Measurements from ENCODE around the gene PFDN6. TPM values are rescaled to one million over a fixed set of nuclear protein-coding genes. Genes with fewer than 3 reads are reported as not detected.

Gene PFDN6
- total RNA-seq, 1 donor from 2014 or later, result 90.7 TPM

GRCh38 chr6:33314943-33315792 is 25.8 kb downstream of the PFDN6 start:
- intact Hi-C loops (cut with micrococcal nuclease), result loop anchor here (1.0 to 10.0 kb wide), 6 partner anchors 8 to 460 kb away; partner anchors contain the start of genes HSD17B8, PSMB9, RXRB and SLC39A7

DNA sequence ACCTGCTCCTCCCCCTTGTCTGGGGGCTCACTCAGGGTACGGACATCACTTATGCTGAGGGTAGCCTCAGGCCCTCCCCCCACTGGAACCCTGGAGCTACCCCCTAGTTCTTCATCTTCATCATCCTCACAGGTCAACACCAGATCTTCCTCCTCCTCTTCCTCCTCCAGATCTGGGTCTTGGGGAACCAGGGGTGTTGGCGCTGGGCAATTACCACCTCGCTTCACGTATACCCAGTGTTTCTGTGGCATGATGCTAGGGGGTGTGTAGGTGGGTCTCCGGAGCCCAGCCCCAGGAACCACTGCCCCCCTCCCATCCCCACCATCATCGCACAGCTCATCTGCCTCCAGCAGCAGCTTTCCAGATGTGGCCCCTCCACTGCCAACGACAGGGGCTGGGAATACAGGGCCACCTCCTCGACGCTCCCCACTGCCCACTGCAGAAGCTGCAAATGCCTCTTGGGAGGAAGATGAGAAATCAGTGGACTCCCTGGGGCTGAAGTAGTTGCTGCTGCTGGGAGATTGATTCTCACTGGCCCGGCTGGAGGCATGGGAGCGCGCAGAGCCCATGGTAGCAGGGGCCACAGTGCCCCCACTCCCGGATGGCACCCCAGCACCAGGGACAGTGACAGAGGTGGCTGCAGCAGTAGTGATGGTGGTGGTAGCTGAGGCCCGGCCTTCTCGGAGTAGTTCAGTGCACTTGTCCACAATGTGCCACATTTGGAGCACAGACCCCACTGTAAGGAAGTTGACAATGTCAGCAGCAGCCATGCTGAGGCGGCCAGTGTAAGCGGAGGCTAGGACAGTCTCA is 26.6 kb downstream of the PFDN6 start:
- intact Hi-C loops (cut with micrococcal nuclease), result loop anchor here (10.0 kb wide), 2 partner anchors 259 to 461 kb away; partner anchors contain the start of genes PSMB9 and TAP1

DNA sequence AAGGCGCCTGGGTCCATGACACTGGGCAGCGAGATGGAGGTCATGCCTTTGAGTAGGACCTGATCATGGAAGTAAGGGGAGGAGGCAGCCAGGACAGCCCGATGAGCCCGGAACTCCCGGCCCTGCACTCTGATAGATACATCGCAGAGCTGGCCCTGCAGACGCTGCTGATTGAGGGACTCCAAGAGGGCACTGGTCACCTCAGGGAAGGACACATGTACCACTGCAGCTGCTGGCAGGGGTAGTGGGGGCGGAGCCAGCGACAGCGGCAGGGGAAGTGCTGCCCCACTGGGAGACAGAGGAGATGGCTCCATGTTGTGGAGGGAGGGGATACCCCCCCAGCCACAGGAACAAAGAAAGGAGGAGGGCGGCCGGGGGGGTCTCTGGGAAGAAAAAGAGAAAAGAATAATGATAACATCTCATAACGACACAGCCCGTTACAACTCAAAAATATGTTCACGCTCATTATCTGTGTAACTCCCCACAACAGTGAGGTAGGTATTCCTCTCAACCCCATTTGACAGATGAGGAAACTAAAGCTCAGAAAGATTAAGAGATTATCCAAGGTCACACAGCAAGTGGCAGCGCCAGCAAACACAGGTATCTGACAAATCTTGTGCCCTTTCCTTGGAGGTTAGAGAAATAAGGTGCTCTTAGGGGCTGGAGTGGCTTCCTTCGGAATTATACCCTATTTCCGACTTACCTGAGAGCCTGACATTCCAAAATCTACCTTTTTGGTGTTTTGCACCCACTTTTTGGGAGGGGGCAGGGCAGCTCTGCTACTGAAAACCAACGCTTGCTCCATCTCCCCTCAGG is 27.4 kb downstream of the PFDN6 start:
- intact Hi-C loops (cut with micrococcal nuclease), result loop anchor here (1.0 to 10.0 kb wide), 6 partner anchors 28 to 462 kb away; partner anchors contain the start of genes CUTA, KIFC1, PSMB9 and TAP1

GRCh38 chr6:33317419-33317668 is 27.9 kb downstream of the PFDN6 start:
- intact Hi-C loops (cut with micrococcal nuclease), result loop anchor here (1.0 to 10.0 kb wide), 6 partner anchors 28 to 463 kb away; partner anchors contain the start of genes CUTA, KIFC1, PSMB9 and TAP1

DNA sequence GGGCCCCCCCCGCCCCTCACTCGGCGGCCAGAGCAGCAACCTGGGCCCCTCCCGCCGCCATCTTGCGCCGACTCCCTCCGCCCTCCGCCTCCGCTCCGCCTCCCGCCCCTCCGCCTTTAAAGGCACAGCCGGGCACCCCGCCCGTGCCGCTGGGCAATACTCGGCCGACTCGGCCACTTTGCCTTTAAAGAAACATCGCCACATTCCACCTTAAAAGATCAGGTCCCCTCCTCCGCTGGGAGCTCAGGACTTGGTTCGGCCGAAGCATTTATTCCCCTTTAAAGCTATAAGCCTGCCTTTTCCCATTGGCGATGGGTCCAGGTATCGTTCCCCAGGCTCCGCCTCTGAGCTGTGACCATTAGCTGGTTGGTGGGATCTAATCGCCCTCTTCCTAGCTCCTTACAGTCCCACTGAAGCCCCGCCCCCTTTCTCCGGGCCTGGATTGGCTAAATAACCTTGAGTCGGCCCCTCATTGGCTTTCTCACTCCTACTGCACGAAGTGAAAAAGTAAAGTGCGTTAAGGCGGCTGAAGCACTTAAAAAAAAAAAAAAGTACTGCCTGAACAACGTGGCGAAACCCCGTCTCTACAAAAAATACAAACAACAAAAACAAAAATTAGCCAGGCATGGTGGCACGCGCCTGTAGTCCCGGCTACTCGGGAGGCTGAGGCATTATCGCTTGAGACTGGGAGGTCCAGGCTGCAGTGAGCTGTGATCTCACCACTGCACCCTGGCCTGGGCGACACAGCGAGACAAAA is 28.4 kb downstream of the PFDN6 start, which contains the start of gene ZBTB22:
Gene ZBTB22, minus strand, starts transcription at position 76 of the 757 bp plus-strand sequence. CDS start 828 bp downstream, outside the sequence.
- intact Hi-C loops (cut with micrococcal nuclease), result loop anchor here (1.0 to 10.0 kb wide), 6 partner anchors 27 to 463 kb away; partner anchors contain the start of genes CUTA, KIFC1, PSMB9 and TAP1

DNA sequence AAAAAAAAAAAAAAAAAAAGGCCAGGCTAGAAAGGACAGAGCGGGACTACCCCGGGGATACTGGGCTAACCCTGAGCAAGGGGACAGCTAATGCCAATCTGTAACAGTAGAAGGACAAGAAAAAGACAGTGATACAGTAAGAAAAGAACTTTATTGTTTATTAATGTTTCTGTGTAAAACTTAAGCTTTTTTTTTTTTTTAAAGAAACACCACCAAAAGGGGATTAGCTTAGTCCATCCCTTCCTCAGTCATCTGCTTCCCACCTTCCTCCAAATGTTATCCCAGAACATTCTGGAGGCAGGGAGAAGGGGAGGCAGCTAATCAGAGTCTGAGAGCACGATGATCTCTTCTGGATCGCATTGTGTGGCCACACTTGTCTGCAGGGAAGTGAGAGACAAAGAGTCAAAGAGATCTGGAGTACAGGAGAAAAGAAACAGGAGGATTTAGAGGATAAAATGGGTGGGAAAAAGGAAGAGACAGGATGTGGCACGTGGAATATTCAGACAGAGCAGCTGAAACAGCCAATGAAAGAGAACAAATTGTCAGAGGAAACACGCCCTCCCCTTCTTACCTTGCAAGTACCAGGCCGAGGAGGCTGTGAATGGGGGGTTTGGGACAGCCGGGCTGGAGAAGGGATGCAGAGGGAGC is 29.1 kb downstream of the PFDN6 start:
- intact Hi-C loops (cut with micrococcal nuclease), result loop anchor here (10.0 kb wide), 2 partner anchors 256 to 464 kb away; partner anchors contain the start of genes PSMB9 and TAP1

GRCh38 chr6:33319939-33320314 is 30.5 kb downstream of the PFDN6 start:
- intact Hi-C loops (cut with micrococcal nuclease), result loop anchor here (10.0 kb wide), 2 partner anchors 255 to 465 kb away; partner anchors contain the start of genes PSMB9 and TAP1

DNA sequence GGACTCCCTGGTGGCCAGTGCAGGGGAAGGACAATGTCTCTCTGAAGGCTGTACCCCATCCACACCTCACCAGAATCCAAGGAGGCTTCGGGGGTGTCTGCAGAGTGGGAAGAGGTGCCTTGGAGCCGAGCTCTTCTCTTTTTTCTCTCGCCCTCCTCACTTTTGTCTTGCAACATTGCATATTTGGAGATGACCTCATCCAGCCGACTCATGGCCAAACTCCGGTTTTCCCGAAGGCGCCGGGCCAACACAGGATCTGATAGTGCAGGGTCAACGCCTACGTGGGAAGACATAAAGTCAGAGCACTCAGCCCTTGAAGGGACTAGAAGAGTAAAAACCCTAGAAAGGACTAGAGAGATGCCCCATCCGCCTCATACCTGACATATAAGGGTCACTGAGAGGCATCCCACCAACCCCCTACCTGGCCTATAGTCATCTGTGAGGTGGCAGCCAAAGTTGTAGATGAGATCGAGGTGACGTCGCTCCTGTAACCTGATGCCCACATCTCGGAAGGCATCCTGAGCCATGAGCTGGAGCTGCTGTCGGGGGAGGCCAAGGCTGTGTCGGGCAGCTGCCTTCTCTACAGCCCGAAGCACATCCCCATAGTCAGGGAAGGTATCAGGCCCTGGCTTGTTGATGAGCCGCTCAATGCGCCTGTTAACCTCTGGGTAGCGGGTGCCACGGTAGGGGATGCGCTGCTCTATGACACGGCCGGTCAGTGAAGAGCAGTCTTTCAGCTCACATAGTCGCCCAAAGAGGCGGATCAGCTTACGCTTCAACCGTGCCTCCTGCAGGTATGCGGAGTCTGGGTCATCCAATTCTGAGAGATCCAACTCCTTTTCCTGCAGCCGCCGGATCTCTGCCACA is 31.1 kb downstream of the PFDN6 start:
- intact Hi-C loops (cut with micrococcal nuclease), result no loop called here

DNA sequence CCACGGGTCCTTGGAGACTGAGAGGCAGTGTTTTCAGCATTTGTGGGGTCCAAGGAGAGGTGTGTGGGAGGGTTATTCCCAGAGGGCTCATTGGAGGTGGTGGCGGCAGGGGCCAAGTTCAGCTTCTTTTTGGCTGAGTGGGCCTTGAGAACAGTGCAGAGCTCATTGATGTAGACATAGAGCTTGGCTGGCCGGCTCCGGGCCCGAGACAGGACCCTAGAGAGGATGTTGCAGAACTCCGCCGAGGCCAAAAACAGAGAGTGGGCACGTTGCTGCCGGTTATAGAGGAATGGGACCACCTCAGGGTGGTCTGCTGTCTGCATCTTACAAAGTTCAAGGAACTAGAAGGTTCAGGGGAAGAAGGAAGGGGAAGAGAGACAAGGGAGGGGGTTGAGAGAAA is 31.8 kb downstream of the PFDN6 start:
- intact Hi-C loops (cut with micrococcal nuclease), result no loop called here

DNA sequence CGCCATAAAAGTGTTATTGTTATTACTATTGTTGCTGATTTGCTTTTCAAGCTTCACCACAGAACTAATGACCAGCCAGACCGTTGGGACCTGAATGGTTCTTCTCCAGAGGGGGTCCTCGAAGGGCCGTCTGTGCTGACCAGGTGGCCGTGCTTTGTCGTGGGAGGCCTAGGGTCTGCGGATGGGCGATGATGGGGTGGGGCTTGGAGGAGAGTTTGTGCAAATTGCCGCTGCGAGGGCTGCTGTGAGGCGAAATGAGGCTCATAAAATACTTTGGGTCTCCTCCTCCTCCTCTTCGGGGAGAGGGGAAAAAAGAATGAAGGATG is 34.2 kb downstream of the PFDN6 start:
- intact Hi-C loops (cut with micrococcal nuclease), result loop anchor here (1.0 kb wide), 5 partner anchors 9 to 87 kb away; partner anchors contain the start of genes KIFC1, TAPBP and VPS52

DNA sequence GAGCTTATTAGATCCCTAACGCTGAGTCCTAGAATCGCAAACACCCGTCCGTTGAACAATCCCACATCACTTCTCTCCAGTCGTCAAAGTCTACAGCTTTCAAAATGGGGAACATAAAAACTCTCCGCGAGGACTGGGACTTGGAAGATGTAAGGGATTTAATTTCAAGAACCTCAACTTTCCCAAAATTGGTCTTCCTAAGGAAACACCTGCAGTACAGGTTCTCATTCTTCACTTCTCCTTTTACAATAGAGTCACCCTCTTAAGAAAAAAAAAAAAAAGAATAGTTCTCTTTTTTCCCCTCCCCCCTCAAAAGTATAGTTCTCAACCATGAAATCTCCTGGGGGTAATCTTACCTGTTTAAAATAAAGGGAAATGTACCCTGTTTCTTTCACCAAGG is 34.7 kb downstream of the PFDN6 start:
- intact Hi-C loops (cut with micrococcal nuclease), result no loop called here

- intact Hi-C loops (cut with micrococcal nuclease), result no loop called here
These were observed 39.7 kb downstream of the PFDN6 start for GRCh38 chr6:33329058-33329457.

GRCh38 chr6:33330736-33331135 is 41.3 kb downstream of the PFDN6 start:
- intact Hi-C loops (cut with micrococcal nuclease), result no loop called here

GRCh38 chr6:33333666-33334065 is 44.3 kb downstream of the PFDN6 start:
- intact Hi-C loops (cut with micrococcal nuclease), result no loop called here

DNA sequence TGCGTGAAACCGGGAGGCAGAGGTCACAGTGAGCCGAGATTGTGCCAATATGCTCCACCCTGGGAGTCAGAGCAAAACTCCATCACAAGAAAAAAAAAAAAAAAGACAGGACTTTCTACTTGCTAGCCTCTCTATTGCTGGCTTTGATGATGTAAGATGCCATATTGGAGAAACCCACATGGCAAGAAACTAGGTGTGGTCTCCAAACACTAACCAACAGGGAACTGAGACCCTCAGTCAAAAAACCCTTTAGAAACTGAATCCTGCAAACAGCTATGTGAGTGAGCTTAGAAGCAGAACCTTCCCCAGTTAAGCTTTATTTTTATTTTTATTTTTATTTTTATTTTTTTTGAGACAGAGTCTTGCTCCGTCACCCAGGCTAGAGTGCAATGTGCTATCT is 46.5 kb downstream of the PFDN6 start:
- intact Hi-C loops (cut with micrococcal nuclease), result no loop called here

- intact Hi-C loops (cut with micrococcal nuclease), result no loop called here
These were observed 47.1 kb downstream of the PFDN6 start for GRCh38 chr6:33336495-33336894.

GRCh38 chr6:33339193-33339592 is 49.8 kb downstream of the PFDN6 start:
- intact Hi-C loops (cut with micrococcal nuclease), result no loop called here
